ENCODE measurements around the gene FBXO4.

The FBXO4 gene

DNA sequence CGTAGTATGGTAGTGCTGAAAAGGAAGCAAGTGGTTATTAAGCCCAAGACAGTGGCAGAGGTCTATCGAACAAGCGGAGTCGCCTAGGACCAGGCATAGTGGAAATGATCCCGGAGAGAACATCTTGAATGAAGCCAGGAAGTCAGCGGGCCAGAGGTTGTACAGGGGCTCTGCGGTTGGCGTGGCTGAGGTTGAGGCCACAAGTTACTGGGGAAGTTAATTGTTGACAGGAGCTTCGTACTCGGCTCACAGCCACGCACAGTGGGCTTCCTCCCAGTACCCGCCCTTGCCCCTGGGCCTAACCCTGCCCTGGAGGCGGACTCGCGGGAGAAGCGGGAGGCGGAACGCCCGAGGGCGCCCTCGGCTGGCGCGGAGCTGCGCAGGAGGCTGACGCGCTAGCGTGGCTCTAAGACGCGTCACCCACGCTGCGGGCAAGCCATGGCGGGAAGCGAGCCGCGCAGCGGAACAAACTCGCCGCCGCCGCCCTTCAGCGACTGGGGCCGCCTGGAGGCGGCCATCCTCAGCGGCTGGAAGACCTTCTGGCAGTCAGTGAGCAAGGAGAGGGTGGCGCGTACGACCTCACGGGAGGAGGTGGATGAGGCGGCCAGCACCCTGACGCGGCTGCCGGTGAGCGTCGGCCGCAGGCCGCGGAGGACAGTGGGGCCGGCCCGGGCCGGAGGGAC lies at the start of gene FBXO4:
TSS of gene FBXO4 (plus strand) at position 410 of the 683 bp plus-strand sequence. CDS start at position 439, 29 bp downstream.
- peak; percentile 89 to 90 for DNase-seq

DNA sequence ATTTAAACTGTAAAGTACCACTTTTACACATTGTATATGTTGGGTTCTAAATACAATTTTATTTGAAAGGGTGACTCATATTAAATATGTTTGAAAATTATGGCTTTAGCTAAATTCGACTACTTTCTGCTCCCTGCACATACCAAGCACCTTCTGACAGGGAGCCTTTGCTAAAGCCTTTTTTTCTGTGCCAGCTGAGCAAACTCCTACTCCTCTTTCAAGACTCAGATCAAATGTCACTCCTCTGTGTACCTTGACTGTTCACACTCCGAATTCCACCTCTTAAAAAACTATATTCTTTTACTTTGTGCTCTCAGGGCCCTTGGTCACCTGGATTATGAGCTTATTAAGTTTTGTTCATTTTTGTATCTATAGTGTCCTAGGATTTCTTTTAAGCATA lies 48.4 kb upstream of the FBXO4 start:
- no peak for DNase-seq

GRCh38 chr5:41877408-41877807 lies 47.7 kb upstream of the FBXO4 start:
- no peak for DNase-seq

DNA sequence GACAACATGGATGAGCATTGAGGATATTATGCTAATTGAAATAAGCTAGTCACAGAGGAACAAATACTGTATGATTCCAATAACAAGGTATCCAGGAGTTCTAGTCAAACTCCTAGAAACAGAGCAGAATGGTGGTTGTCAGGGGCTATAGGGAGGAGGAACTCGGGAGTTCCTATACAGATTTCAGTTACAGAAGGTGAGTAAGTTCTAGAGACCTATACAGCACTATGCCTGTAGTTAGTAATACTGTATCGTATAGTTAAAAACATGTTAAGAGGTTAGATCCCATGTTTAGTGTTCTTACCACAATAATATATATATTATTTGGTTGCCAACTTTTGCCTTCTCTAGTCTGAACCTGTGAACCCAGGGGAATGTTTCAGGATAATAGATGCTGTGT lies 46.9 kb upstream of the FBXO4 start:
- DNase-seq, result no peak

DNA sequence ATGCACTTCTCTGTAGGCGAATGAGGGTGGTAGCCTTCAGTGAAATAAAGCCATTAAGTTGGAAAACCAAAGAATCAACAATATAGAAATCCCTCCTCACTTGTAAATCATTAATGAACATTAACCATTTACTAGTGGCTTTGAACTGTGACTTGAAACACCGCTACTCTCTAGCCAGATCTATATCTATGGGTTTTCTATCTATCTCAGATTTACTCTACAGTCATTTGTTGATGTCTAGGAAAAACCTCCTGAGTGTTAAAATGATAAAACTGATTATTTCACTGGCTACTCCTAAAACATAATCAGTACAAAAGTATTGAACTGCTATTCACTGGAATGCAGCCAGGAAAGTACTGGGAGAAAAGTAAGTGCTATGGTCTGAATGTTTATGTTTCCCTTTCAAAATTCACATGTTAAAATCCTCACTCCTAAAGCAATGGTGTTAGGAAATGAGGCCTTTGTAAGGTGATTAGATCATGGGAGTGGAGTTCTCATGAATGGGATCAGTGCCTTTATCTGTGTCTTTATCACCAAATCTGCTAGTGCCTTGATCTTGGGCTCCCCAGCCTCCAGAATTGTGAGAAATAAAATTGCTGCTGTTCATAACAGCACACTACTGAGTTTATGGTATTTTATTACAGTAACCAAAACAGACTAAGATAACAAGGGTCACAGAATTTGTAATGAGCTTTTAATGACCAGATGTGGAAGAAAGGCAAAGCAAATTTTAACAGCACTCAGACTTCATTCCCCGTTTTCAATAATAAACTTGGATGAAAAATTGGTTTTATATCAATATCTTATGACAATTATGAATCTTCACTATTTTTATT lies 46.2 kb upstream of the FBXO4 start:
- no peak for DNase-seq

- no peak for DNase-seq
Measured at GRCh38 chr5:41882765-41883164, 42.3 kb upstream of the FBXO4 start.

GRCh38 chr5:41883243-41883642 lies 41.8 kb upstream of the FBXO4 start:
- no peak for DNase-seq

DNA sequence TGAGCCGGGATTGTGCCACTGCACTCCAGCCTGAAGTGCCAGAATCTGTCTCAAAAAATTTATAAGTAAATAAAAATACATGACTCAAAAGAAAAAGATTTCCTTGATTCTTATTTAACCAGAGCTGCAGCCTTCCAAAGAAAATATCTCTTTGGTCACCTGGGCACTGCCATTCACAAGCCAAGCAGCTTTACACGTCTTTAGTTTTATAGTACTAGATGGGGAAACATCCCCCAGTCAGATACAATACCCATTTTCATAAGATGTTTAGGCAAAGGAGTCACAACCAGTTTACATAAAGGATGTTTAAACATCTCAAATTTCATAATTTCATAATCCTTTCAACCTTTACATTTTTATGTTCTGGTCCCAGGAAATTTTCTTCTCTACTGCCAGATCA lies 41.1 kb upstream of the FBXO4 start:
- no peak for DNase-seq

DNA sequence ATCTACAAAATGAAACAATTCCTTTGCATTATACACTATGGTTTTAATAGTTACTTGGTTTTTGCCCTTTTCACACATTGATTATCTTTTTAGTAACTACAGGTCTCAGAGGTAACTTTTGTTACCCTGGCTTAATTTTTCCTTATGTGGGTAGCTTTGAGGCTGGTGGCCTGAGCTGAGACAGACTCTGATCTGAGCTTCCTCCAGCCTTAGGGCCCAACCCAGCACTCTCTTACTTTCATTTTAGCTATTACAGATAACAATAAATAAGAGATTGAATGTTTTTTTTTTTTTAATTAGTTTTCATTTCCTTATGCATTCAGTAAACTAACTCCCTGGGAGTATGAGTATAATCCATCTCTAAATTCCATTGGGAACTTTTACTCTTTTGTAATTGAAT lies 39.8 kb upstream of the FBXO4 start:
- DNase-seq, result no peak

GRCh38 chr5:41891066-41891707 lies 33.9 kb upstream of the FBXO4 start:
- no peak for DNase-seq

DNA sequence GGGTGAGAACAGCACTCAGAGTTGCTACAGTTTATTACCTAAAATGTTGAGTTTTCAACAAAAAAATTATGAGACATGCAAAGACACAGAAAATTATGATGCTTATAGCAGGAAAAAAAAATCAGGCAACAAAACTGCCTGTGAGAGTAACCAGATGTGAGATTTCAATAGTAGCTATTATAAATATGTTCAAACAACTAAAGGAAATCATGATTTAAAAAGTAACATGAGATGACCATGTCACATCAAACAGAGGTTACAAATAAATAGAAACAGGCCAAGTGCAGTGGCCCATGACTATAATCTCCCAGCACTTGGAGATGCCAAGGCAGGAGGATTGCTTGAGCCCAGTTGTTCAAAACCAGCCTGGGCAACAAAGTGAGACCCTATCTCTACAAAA lies 33.0 kb upstream of the FBXO4 start:
- DNase-seq, result no peak

DNA sequence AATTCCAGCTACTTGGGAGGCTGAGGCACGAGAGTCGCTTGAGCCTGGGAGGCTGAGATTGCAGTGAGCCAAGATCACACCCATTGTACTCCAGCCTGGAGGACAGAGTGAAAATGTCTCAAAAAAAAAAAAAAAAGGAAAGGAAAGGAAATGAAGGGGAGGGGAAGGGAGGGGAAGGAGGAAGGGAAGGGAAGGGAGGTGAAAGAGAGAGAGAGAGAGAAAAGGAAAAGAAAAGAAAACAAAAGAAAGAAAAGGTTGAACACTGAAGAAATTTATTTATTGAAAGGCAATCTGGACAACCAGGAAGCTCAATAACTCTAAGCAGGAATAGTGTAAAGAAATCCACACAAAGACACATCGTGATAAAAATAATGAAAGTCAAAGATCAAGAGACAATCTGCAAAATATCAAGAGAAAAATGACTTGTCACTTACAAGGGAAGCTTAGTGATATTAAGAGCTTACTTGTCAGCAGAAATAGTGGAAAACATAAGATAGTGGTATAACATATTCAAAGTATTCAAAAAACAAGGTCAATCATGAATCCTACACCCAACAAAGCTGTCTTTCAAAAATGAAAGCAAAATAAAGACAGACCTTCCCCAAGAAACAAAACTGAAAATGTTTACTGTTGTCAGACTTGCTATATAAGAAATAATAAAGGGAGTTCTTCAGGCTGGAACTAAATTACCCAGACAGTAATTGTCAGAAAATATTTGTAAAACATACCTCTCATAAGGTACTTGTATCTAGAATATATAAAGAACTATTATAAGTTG lies 31.8 kb upstream of the FBXO4 start:
- DNase-seq, result no peak

DNA sequence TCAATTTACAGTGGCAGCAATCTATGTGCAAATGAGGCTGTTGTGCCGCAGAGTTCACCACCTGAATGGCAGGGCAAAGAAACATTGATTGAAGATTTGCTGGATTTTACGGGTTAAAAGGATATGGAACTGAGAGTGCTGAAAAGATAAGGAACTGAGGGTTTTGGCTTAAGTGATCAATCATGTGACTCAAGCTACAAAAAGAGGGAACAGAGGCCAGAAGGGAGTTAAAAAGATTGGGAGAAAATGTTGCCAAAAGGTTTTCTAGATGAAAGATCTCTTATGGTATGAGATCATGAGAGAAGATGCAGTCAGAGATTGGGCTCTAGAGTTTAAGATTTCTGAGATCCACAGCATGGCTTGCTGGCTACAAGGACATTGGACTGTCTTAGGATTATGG lies 28.9 kb upstream of the FBXO4 start:
- DNase-seq, result no peak

- no peak for DNase-seq
Measured at GRCh38 chr5:41903382-41903891, 21.6 kb upstream of the FBXO4 start.

- peak; percentile 98 to 99 for DNase-seq
Measured at GRCh38 chr5:41903892-41904799, 20.9 kb upstream of the FBXO4 start, which contains the start of gene RIMOC1. TSS of gene RIMOC1 (plus strand) at chr5:41904344. CDS start at chr5:41904368, 24 bp downstream.

- DNase-seq, result no peak
Measured at GRCh38 chr5:41906151-41906550, 18.9 kb upstream of the FBXO4 start.

DNA sequence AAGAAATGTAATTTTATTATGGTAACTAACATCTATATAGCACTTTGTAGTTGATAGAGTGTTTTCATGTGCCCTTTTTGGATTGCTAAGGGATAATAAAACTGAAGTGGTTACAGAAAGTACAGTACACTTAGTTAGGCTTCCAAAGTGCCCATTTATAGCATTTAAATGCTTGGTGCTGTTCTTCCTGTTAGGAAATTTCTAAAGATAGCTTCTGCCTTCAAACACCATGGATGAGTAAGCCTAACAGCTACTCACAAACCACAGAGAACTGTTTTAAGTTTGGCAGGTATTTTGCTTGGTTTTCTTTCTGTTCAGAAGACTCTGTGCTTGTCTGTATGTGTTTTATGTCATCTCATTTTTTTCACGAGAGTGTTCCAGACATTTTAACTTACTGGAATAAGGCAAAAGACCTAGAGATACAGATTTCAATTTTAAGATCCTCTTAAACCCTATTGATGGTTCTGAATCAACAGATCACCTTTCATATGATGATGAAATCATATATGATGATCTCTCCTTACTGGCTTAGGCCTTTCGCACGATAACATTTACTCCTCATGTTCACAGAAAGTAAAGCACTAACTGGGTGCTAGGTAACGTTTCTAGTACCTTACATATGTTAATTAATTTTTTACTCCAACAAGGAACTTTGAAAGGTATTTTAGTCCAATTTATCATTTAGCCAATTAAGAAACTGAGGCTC lies 16.6 kb upstream of the FBXO4 start:
- DNase-seq, result no peak

DNA sequence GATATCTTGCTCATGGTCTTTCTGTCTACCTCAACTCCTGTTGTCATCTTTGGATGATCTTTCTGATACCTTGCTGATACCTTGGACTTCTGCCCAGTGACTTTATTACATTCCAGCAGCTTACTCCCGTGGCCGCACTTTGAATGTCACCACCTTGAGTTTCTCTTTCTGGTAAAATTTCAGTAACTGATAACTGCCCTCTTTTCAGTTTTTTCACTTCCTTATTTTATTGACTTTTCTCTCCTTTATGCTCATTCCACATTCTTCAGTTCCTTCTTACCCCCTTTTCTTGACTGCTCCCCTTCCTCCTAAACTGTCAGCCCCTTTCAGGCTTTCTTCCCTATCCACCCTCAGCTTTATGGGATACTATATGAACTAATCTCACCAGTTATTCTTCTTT lies 7.0 kb upstream of the FBXO4 start:
- DNase-seq, result no peak

DNA sequence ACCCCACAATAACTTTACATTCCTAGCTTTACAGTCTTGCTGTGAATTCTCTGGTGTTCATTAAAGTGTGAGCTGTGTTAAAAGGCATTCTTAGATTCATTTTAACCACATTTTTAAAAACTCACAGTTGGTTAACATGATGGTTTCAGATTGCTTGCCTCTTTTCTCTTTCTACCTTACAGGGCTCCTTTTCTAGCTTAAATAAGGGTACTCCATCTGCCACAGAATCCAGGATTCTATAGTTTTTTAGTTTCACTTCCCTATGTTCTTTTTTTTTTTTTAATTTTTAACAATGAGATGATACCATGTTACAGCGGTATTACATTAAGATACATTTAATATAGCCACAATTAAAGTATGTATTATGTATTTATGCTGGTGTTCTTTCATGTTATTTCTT lies 3.9 kb upstream of the FBXO4 start:
- DNase-seq, result no peak

- DNase-seq, result no peak
Measured at GRCh38 chr5:41921874-41922273, 3.2 kb upstream of the FBXO4 start.

- no peak for DNase-seq
Measured at GRCh38 chr5:41924526-41924871, 582 bp upstream of the FBXO4 start.
